Neural cell (in vitro differentiated cells): ENCODE results near the gene CARD9.

Experiments used
- POLR2AphosphoS5 ChIP-seq: IDR thresholded peaks from 2 replicates; pipeline ENCODE4 v1.6.1; 2012
- SMC3 ChIP-seq: fragments of 450-650 bp; conservative IDR thresholded peaks from 2 replicates; pipeline ENCODE4 v1.6.1; 2014; ENCODE audit warnings: antibody characterized with exemption, mild to moderate bottlenecking, moderate library complexity; ENCODE audit not compliant: poor library complexity
- TF ChIP-seq, protein P1 (sequence below): fragments of 450-650 bp; IDR thresholded peaks from 2 replicates; pipeline ENCODE4 v1.5.1; 2014; ENCODE audit warnings: antibody characterized with exemption, mild to moderate bottlenecking, moderate library complexity; ENCODE audit not compliant: poor library complexity, severe bottlenecking

DNA sequence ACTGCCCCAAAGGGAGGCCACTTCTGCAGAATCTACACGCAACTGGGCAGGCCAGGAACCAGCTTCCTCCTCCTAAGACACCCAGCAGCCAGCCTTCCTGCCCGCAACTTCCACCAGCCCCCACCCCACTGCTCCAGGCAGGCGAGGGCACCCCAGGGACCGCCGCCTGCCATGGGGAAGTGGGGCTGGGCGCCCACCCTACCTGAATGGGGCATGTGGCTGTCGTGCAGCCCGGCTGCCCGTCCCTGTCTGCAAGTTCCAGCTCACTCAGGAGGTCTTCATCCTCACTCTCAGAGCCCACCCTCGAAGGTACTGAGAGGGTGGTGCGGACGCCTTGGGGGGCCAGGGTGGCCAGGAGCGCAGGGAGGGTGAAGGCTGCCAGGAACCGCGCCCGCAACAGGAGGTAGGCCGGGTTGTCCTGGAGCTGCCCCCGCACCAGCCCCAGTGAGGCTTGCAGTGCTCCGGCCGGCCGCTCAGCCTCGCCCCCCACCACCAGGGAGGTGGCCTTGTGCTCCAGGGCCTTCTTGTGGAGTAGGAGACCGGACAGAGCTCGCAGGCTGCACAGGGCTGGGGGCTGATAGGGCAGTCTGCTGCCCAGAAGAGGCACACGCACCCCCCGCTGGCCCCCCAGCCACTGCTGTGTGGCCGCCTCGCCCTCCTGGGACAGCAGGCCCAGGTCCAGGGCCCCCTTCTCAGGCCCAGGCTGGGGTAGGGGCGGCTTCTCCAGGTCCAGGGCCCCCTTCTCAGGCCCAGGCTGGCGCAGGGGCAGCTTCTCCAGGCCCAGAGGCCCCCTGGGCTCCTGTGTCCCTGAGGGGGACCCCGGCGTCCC, 4.1 kb upstream of the CARD9 start:
- TF ChIP-seq, protein P1, sequence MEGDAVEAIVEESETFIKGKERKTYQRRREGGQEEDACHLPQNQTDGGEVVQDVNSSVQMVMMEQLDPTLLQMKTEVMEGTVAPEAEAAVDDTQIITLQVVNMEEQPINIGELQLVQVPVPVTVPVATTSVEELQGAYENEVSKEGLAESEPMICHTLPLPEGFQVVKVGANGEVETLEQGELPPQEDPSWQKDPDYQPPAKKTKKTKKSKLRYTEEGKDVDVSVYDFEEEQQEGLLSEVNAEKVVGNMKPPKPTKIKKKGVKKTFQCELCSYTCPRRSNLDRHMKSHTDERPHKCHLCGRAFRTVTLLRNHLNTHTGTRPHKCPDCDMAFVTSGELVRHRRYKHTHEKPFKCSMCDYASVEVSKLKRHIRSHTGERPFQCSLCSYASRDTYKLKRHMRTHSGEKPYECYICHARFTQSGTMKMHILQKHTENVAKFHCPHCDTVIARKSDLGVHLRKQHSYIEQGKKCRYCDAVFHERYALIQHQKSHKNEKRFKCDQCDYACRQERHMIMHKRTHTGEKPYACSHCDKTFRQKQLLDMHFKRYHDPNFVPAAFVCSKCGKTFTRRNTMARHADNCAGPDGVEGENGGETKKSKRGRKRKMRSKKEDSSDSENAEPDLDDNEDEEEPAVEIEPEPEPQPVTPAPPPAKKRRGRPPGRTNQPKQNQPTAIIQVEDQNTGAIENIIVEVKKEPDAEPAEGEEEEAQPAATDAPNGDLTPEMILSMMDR = no peak
- TF ChIP-seq SMC3 (no peak), POLR2AphosphoS5 (no peak)
